HepG2 (cell line): ENCODE measurements around the gene KRTAP12-2. TPM values are rescaled to one million over a fixed set of nuclear protein-coding genes. Genes with fewer than 3 reads are reported as not detected.
A peak's percentile ranks its signal among the peaks of the same experiment; 100 is the strongest.

Source experiments
- AKAP8 ChIP-seq: sonication (generic); formaldehyde crosslinking; IDR thresholded peaks from 2 replicates; pipeline ENCODE4 v1.5.1; 2020; ENCODE audit warnings: mild to moderate bottlenecking, missing genetic modification reagents
- ATF5 ChIP-seq: sonication (generic); formaldehyde crosslinking; IDR thresholded peaks from 2 replicates; pipeline ENCODE4 v1.4.0; 2020; ENCODE audit warnings: mild to moderate bottlenecking, low read depth, missing genetic modification reagents
- CENPX ChIP-seq: sonication (generic); formaldehyde crosslinking; IDR thresholded peaks from 2 replicates; pipeline ENCODE4 v1.9.0; 2021; ENCODE audit warnings: mild to moderate bottlenecking, missing genetic modification reagents, moderate library complexity
- DBP ChIP-seq: sonication (generic); formaldehyde crosslinking; IDR thresholded peaks from 2 replicates; pipeline ENCODE4 v1.4.0; 2020; ENCODE audit warnings: missing genetic modification reagents; ENCODE audit errors: not compliant biosample characterization
- FOXP1 ChIP-seq, 2 experiments: fragments of 450-650 bp in 1 of 2; IDR thresholded peaks; 2 replicates each; pipeline ENCODE4 v1.6.1; 2017 to 2018; ENCODE audit warnings: antibody characterized with exemption in 1 of 2
- GATAD2A ChIP-seq: IDR thresholded peaks from 2 replicates; pipeline ENCODE4 v1.6.1; 2016
- MEIS2 ChIP-seq: sonication (generic); formaldehyde crosslinking; IDR thresholded peaks from 2 replicates; pipeline ENCODE4 v1.9.0; 2021; ENCODE audit warnings: mild to moderate bottlenecking, missing genetic modification reagents
- NCOA1 ChIP-seq: sonication (generic); formaldehyde crosslinking; IDR thresholded peaks from 2 replicates; pipeline ENCODE4 v1.9.0; 2021; ENCODE audit warnings: missing genetic modification reagents
- NR2F2 ChIP-seq: IDR thresholded peaks from 2 replicates; pipeline ENCODE4 v1.6.1; 2012; ENCODE audit warnings: low read depth, inconsistent platforms, borderline replicate concordance
- NR3C1 ChIP-seq: sonication (generic); formaldehyde crosslinking; IDR thresholded peaks from 2 replicates; pipeline ENCODE4 v1.4.0; 2020; ENCODE audit warnings: missing genetic modification reagents
- RAD51 ChIP-seq: fragments of 450-650 bp; IDR thresholded peaks from 2 replicates; pipeline ENCODE4 v1.6.1; 2016; ENCODE audit warnings: borderline replicate concordance
- SP4 ChIP-seq: sonication (generic); formaldehyde crosslinking; IDR thresholded peaks from 2 replicates; pipeline ENCODE4 v1.8.1; 2023; ENCODE audit warnings: mild to moderate bottlenecking, missing genetic modification reagents
- TOPORS ChIP-seq: sonication (generic); formaldehyde crosslinking; IDR thresholded peaks from 2 replicates; pipeline ENCODE4 v1.8.0; 2023; ENCODE audit warnings: mild to moderate bottlenecking, missing genetic modification reagents
- ZHX2 ChIP-seq, 2 experiments: sonication (generic) in 1 of 2; formaldehyde crosslinking in 1 of 2; IDR thresholded peaks; 2 replicates each; pipeline versions ENCODE4 v1.6.1 to v1.9.0; 2014 to 2022; ENCODE audit warnings: antibody characterized with exemption in 1 of 2, borderline replicate concordance in 1 of 2, inconsistent platforms in 1 of 2, low read depth in 1 of 2, missing genetic modification reagents in 1 of 2
- ZNF138 ChIP-seq: sonication (generic); formaldehyde crosslinking; IDR thresholded peaks from 2 replicates; pipeline ENCODE4 v1.5.0; 2020; ENCODE audit warnings: mild to moderate bottlenecking, low read depth, missing genetic modification reagents
- ZNF766 ChIP-seq: sonication (generic); formaldehyde crosslinking; IDR thresholded peaks from 2 replicates; pipeline ENCODE4 v1.5.0; 2020; ENCODE audit warnings: missing genetic modification reagents, borderline replicate concordance
- ZNF883 ChIP-seq: sonication (generic); formaldehyde crosslinking; IDR thresholded peaks from 2 replicates; pipeline ENCODE4 v1.5.1; 2020; ENCODE audit warnings: mild to moderate bottlenecking, missing genetic modification reagents; ENCODE audit errors: not compliant biosample characterization
- ZSCAN22 ChIP-seq: sonication (generic); formaldehyde crosslinking; IDR thresholded peaks from 2 replicates; pipeline ENCODE4 v1.4.0; 2020; ENCODE audit warnings: mild to moderate bottlenecking, missing genetic modification reagents
- polyA plus RNA-seq, 8 experiments: library from polyadenylated mRNA; depleted of rRNA in 3 of 8; stranded (reverse) in 7 of 8; unstranded in 1 of 8; fragments of >200 nt; fragmentation: Illumina TruSeq in 4 of 8; extraction: Trizol in 4 of 8; gene quantifications; 2 replicates each; pipeline versions ENCODE4 v1.2.1 to v1.2.3, GENCODE V29; 2011 to 2016; ENCODE audit warnings: low read depth in 4 of 8, missing spikeins in 1 of 8, mixed read lengths in 1 of 8; ENCODE audit not compliant: insufficient read depth in 1 of 8
- total RNA-seq, 5 experiments: library from RNA; depleted of rRNA; stranded (reverse); fragments of >200 nt; fragmentation: Illumina TruSeq; extraction: Trizol; gene quantifications; 2 replicates each; pipeline ENCODE4 v1.2.3, GENCODE V29; 2016; ENCODE audit warnings: low read depth in 1 of 5
- TF ChIP-seq, protein P1 (sequence below): sonication (generic); formaldehyde crosslinking; IDR thresholded peaks from 2 replicates; pipeline ENCODE4 v1.5.0; 2020; ENCODE audit warnings: mild to moderate bottlenecking, missing genetic modification reagents

KRTAP12-2 gene
- total and polyA plus RNA-seq, 2 of the 13 experiments (the other 11 are each of a cell fraction or from before 2014, with no cell fraction given): not detected

DNA sequence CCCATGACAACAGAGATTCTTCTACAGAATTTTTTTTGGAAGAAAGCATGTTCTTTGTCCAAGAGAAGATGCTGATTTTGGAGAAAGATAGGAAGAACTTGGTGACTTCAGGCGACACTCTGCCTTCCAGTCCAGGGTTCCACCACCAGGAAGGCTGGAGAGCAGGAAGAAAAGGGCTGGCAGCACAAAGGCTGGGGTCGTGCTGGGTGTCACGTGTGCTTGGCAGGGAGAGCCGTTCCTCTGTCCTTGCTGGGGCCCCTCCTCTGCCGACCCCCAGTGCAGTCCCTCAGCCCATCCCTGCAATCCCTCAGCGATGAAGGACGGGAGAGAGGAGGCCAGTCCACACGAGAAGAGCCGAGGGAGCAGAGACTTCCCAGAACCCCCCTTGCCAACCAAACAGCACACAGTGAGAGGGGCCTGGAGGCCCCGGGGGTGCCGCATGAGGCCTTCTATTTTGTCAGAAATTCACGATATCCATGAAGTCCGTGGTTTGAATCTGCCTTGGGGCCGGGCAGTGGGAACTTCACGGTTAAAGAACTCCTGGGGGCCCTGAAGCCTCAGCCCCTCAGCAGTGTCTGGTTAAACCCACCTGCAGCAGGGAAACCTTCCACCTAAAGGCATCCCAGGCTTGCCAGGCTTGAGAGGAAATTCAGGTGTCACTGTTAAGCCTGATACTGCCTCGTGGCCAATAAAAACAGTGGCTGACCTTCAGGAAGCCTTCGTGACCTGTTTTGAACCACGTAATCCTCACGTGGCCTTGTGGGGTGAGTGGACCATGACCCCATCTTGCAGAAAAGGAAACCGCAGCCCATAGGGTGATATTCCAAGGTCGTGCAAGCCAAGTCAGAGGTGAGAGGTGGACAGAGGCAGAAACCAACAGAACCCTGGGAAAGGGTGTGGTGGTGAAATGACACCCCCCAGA is 33.6 kb upstream of the KRTAP12-2 start (continued):
- TF ChIP-seq FOXP1 (IDR thresholded peaks at IDR 0.05): no peak
- TF ChIP-seq FOXP1 (CRISPR knock-in tag; IDR thresholded peaks at IDR 0.05): peak; percentile 60
- TF ChIP-seq TOPORS (CRISPR knock-in tag): no peak
- TF ChIP-seq ZHX2 (IDR thresholded peaks at IDR 0.05; ENCODE audit: low read depth): no peak; the same call in 1 of the 2 replicates
- no peak for TF ChIP-seq ZHX2 (CRISPR knock-in tag; IDR thresholded peaks at IDR 0.05; ENCODE audit: borderline replicate concordance)
- TF ChIP-seq MEIS2 (CRISPR knock-in tag): peak; percentile 44; the same call in 1 of the 2 replicates
- no peak for TF ChIP-seq DBP (CRISPR knock-in tag)
- TF ChIP-seq ZNF766: peak; percentile 51; the same call in 1 of the 2 replicates
- peak; percentile 80 for TF ChIP-seq GATAD2A
- 0 out of 2 replicates have a peak, but pooled peaks have one; percentile 34 for TF ChIP-seq NR2F2
- TF ChIP-seq ATF5 (CRISPR knock-in tag): no peak
- TF ChIP-seq AKAP8 (CRISPR knock-in tag): no peak
- TF ChIP-seq RAD51: no peak
- TF ChIP-seq NR3C1 (CRISPR knock-in tag): no peak
- TF ChIP-seq ZNF883: no peak
- TF ChIP-seq ZNF138: no peak
- no peak for TF ChIP-seq SP4 (CRISPR knock-in tag)
- no peak for TF ChIP-seq ZSCAN22 (CRISPR knock-in tag)
- TF ChIP-seq, protein P1, sequence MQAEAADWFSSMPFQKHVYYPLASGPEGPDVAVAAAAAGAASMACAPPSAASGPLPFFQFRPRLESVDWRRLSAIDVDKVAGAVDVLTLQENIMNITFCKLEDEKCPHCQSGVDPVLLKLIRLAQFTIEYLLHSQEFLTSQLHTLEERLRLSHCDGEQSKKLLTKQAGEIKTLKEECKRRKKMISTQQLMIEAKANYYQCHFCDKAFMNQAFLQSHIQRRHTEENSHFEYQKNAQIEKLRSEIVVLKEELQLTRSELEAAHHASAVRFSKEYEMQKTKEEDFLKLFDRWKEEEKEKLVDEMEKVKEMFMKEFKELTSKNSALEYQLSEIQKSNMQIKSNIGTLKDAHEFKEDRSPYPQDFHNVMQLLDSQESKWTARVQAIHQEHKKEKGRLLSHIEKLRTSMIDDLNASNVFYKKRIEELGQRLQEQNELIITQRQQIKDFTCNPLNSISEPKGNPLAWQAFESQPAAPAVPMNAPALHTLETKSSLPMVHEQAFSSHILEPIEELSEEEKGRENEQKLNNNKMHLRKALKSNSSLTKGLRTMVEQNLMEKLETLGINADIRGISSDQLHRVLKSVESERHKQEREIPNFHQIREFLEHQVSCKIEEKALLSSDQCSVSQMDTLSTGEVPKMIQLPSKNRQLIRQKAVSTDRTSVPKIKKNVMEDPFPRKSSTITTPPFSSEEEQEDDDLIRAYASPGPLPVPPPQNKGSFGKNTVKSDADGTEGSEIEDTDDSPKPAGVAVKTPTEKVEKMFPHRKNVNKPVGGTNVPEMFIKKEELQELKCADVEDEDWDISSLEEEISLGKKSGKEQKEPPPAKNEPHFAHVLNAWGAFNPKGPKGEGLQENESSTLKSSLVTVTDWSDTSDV (CRISPR knock-in tag): no peak
- TF ChIP-seq NCOA1: peak; percentile 55; the same call in 1 of the 2 replicates
- TF ChIP-seq CENPX (CRISPR knock-in tag): no peak
